HuH-7.5 (cell line): ENCODE measurements around the gene TTC7B.

Source experiments
- DNase-seq: peaks from one replicate; pipeline ENCODE4 v3.0.0; 2011; ENCODE audit warnings: low spot score

TTC7B gene

GRCh38 chr14:90576581-90576980 lies 239.6 kb downstream of the TTC7B start:
- DNase-seq = no peak

- DNase-seq = no peak
These were observed 240.4 kb downstream of the TTC7B start for GRCh38 chr14:90575781-90576180.

GRCh38 chr14:90575336-90575735 lies 240.9 kb downstream of the TTC7B start:
- no peak for DNase-seq

- no peak for DNase-seq
These were observed 241.8 kb downstream of the TTC7B start for GRCh38 chr14:90574188-90575131.

GRCh38 chr14:90573385-90574105 lies 242.7 kb downstream of the TTC7B start:
- DNase-seq = no peak

- DNase-seq = no peak
These were observed 243.6 kb downstream of the TTC7B start for GRCh38 chr14:90572441-90573150.

GRCh38 chr14:90571149-90571947 lies 244.9 kb downstream of the TTC7B start:
- no peak for DNase-seq

GRCh38 chr14:90570461-90570860 lies 245.8 kb downstream of the TTC7B start:
- no peak for DNase-seq

GRCh38 chr14:90569606-90570387 lies 246.4 kb downstream of the TTC7B start:
- no peak for DNase-seq

GRCh38 chr14:90569201-90569600 lies 247.0 kb downstream of the TTC7B start:
- DNase-seq = no peak

GRCh38 chr14:90568405-90568804 lies 247.8 kb downstream of the TTC7B start:
- no peak for DNase-seq

GRCh38 chr14:90567991-90568390 lies 248.2 kb downstream of the TTC7B start:
- no peak for DNase-seq

- no peak for DNase-seq
These were observed 249.0 kb downstream of the TTC7B start for GRCh38 chr14:90567191-90567590.

GRCh38 chr14:90566481-90566880 lies 249.7 kb downstream of the TTC7B start:
- DNase-seq = no peak

GRCh38 chr14:90564496-90564895 lies 251.7 kb downstream of the TTC7B start:
- no peak for DNase-seq

GRCh38 chr14:90562652-90563051 lies 253.6 kb downstream of the TTC7B start:
- no peak for DNase-seq

- DNase-seq = no peak
These were observed 254.3 kb downstream of the TTC7B start for GRCh38 chr14:90561920-90562319.

GRCh38 chr14:90560991-90561390 lies 255.2 kb downstream of the TTC7B start:
- DNase-seq = no peak

GRCh38 chr14:90560558-90560957 lies 255.7 kb downstream of the TTC7B start:
- no peak for DNase-seq

- no peak for DNase-seq
These were observed 256.3 kb downstream of the TTC7B start for GRCh38 chr14:90559811-90560492.
